ENCODE measurements around the gene TERT.
A peak's percentile ranks its signal among the peaks of the same experiment; 100 is the strongest.
"Not testable (repeated sequence)": the region's sequence is repeated elsewhere in the genome, so short reads cannot be mapped to it uniquely, and the experiment has no call there.

TERT gene

DNA sequence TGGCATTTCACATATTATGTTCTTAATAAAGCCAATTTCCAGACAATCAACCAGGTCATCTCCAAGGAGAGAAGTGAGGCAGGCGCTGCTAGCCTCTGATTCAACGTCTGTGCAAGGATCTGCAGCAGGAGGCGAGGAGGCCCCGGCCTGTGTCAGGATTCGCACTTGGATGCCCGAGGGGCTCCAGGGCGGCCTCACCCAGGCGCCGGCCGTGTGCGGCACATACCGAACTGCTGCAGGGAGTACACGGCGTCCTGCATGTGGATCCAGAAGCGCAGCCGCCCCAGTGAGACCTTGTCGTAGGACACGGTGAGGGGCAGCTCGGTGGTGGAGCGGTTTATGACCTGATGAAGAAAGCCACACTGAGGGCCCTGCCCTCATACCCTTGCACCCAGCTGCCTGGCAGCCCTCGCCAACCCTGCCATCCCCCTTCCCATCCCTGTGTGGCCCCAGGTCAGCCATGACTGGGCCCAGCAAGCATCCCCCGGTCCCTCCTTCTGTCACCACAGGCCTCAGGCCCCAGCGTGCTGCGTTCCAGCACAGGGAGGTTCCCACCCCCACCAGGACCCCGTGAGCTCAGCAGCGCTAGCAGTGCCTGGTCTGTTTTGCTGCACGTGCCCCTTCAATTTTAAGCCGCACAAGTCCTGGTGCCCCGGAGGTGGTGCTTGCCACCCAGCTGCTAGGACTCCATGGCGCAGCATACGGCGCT is 40.1 kb upstream of the TERT start:
- Mint-ChIP-seq H3K4me1 (no peaks in the 10 kb centered on the region), H3K36me3 (peaks cover 90% of the 10 kb centered on the region), H3K4me3 (no peak overlapping the region), H3K27ac (no peak overlapping the region), H3K9me3 (no peaks in the 10 kb centered on the region)
- no peak for ATAC-seq
- no peak for DNase-seq (ENCODE audit: low spot score in 2 of 2)

DNA sequence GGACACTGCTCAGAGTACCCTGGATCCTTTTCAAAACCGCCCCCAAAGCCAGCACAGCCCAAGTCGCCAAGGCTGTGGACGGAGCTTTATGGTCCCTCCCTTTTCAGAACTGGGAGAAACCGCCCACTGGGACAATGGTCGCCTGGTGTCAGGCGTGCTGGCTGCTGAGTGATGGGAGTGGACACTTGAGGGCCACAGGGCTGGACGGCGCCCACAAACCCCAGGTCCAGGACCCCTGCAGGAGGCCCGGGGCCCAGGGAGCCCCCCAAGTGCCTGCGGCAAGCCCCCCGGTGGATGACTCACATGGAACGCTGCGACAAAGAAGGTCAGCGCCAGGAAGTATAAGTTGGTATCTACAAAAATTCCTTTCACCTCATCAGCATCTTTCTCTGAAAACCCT is 39.1 kb upstream of the TERT start:
- Mint-ChIP-seq H3K4me1 (peaks cover under 1% of the 10 kb centered on the region), H3K27ac (no peak overlapping the region), H3K36me3 (peaks cover 86% of the 10 kb centered on the region), H3K9me3 (no peaks in the 10 kb centered on the region), H3K4me3 (no peak overlapping the region)
- no peak for DNase-seq (ENCODE audit: low spot score in 2 of 2)
- no peak for ATAC-seq

DNA sequence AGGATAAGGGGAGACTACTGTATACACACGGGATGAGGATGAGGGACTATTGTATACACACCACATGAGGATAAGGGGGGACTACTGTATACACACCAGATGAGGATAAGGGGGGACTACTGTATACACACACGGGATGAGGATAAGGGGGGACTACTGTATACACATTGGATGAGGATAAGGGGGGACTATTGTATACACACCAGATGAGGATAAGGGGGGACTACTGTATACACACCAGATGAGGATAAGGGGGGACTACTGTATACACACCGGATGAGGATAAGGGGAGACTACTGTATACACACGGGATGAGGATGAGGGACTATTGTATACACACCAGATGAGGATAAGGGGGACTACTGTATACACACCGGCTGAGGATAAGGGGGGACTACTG is 38.4 kb upstream of the TERT start:
- ATAC-seq; H3K4me1 Mint-ChIP-seq; H3K27ac Mint-ChIP-seq; DNase-seq (ENCODE audit: low spot score in 2 of 2); H3K4me3 Mint-ChIP-seq; H3K9me3 Mint-ChIP-seq: not testable (repeated sequence)
- H3K36me3 Mint-ChIP-seq: peaks cover 79% of the 10 kb centered on the region

DNA sequence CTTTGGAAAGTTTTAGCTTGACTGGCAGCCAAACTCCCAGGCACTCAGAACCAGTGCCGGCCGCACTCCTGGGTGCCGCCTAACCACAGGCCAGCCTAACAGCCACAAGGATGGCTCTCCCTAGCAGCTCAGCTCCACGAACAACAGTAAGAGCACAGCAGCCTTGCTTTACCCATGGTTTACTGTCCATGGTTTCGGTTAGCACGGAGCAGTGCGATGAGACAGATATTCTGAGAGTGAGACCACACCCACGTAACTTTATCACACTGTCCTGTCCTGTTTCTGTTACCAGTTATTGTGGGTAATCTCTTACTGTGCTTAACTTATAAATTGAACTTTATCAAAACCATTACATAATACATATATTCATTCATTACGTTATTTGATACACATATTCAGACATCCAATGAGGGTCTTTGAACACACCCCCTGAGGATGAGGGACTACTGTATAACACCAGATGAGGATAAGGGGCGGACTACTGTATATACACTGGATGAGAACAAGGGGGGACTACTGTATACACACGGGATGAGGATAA is 37.7 kb upstream of the TERT start:
- Mint-ChIP-seq H3K4me3 (no peak overlapping the region), H3K36me3 (peaks cover 74% of the 10 kb centered on the region), H3K4me1 (peaks cover 9% of the 10 kb centered on the region), H3K27ac (no peak overlapping the region), H3K9me3 (no peaks in the 10 kb centered on the region)
- DNase-seq (ENCODE audit: low spot score in 2 of 2) (no peak), ATAC-seq (peak; percentile 66)

DNA sequence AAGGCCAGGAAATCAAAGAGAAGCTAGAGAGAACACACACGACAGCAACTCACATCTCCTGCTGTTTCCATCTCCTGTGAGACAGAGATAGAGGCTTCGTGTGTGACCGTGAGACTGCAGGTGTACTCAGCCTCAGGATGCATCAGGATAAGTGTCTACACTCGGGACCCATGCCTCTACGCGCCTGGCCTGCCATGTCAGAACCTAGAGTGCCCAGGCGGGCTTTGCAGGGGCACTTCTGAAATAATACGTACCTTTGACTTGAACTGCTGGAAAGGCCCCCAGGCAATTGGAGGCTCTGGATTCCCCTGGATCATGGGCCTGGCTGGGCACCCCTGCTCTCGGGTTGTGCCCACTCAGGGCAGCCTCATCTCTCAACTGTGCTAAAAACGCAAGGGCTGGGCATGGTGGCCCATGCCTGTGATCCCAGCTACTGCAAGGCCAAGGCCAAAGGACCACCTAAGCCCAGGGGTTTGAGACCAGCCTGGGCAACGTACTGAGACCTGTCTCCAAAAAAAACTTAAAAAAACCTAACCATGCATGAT is 37.1 kb upstream of the TERT start:
- peaks cover 15% of the 10 kb centered on the region for H3K4me1 Mint-ChIP-seq

DNA sequence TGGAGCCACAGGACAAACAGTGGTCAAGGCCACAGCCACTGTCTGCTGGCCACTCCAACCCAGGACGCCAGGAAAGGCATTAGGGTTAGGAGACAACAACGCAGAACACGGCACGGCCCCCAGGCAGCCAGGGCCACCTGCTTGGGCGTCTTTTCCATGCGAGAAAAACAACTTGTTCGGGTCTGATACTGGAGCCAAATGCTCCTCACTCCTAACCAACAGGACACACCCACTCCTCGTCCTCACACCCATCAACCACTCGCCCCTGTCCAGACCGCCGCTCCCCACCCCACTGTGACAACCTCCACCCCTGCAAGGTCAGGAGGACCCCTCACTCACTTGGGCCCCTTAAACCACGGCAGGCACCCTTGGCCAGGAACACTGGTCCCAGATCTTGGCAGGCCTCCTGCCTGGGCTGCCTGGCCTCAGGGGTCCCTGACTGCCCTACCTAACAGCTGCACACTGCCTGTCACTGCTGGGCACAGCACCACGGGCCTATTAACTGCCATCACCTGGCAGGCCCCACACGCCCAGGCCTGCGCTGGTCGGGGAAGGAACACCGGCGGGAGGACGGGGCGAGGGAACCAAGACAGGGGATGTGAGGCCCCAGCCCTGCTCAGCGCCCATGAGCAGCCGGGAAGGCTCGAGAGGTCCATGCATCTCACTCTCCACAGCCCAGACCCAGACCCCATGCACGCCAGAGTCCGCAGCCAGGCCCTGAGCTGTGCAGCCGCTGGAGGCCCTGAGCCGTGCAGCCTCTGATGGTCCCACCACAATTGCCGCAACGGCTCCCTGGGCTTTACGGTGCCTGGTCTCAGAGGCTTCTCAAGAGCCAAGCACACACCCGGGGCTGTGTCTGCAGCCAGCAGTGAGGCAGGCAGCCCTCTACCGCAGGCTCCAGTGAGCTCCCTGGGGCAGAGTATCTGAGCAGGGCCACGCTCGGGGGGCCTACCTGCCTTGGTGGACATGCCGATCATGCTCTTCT is 36.3 kb upstream of the TERT start:
- Mint-ChIP-seq H3K27ac (peak overlapping the region; percentile 10), H3K4me1 (peaks cover 23% of the 10 kb centered on the region), H3K9me3 (no peaks in the 10 kb centered on the region), H3K36me3 (peaks cover 71% of the 10 kb centered on the region), H3K4me3 (no peak overlapping the region)
- no peak for DNase-seq (ENCODE audit: low spot score in 2 of 2)
- ATAC-seq: peak; percentile 20

More for the DNA sequence above, 37.1 kb upstream of the TERT start:
- Mint-ChIP-seq H3K36me3 (peaks cover 71% of the 10 kb centered on the region), H3K4me3 (no peak overlapping the region), H3K9me3 (no peaks in the 10 kb centered on the region), H3K27ac (no peak overlapping the region)
- DNase-seq (ENCODE audit: low spot score in 2 of 2) (no peak), ATAC-seq (peak; percentile 18)

DNA sequence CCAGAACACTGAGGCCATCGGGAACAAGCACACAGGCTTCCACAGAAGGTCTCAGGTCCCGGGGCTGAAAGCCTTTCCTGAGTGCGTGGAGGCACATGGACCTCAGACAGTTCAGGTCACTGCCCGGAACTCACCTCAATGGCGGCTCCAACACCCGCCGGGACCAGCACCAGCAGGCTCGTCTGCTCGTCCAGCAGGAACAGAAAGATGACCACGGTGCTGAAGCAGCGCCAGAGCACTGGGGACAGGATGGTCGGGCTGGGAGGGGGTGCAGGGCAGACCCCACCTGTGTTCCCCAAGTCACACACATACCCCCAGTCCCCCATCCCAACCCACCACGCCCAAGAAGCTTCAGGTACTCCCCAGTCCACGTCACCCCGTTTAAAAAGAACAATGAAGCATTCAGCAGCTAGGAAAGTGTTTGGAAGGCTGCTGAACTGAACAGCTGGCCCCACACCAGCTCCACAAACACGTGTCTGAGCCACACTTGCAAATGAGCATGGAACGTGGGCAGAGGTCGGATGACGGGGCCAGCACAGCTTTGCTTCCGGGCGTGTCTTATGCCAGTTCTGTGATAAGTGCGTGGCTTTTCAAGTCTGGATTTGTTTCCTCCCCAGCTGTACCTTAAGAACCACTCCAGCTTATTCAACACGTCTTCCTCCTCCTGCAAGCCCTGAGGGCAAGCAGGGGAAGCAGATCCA is 35.4 kb upstream of the TERT start:
- H3K27ac Mint-ChIP-seq: no peak overlapping the region
- no peak overlapping the region for H3K4me3 Mint-ChIP-seq
- ATAC-seq: no peak
- peaks cover 71% of the 10 kb centered on the region for H3K36me3 Mint-ChIP-seq
- DNase-seq (ENCODE audit: low spot score in 2 of 2): no peak
- H3K4me1 Mint-ChIP-seq: peaks cover 26% of the 10 kb centered on the region
- H3K9me3 Mint-ChIP-seq: no peaks in the 10 kb centered on the region

DNA sequence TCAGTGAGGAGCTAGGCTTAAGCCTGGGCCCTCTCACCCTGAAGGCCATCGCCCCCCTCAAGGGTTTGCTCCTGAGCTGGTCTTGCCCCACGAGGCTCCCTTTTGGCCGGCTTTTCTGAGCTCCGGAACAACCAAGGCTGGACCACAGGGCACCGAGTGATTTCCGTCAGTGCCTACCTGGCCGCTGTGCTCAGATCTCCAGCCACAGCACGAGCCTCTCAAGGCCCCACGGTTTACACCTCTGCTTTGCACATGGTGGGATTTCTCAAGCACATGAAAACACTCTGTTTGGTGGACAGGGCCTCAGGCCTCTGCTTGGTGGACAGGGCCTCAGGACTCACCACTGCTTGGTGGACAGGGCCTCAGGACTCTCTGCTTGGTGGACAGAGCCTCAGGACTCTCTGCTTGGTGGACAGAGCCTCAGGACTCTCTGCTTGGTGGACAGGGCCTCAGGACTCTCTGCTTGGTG is 34.3 kb upstream of the TERT start:
- Mint-ChIP-seq H3K27ac (peak overlapping the region; percentile 74), H3K4me1 (peaks cover 26% of the 10 kb centered on the region), H3K36me3 (peaks cover 61% of the 10 kb centered on the region), H3K9me3 (no peaks in the 10 kb centered on the region), H3K4me3 (no peak overlapping the region)
- no peak for DNase-seq (ENCODE audit: low spot score in 2 of 2)
- ATAC-seq: no peak

DNA sequence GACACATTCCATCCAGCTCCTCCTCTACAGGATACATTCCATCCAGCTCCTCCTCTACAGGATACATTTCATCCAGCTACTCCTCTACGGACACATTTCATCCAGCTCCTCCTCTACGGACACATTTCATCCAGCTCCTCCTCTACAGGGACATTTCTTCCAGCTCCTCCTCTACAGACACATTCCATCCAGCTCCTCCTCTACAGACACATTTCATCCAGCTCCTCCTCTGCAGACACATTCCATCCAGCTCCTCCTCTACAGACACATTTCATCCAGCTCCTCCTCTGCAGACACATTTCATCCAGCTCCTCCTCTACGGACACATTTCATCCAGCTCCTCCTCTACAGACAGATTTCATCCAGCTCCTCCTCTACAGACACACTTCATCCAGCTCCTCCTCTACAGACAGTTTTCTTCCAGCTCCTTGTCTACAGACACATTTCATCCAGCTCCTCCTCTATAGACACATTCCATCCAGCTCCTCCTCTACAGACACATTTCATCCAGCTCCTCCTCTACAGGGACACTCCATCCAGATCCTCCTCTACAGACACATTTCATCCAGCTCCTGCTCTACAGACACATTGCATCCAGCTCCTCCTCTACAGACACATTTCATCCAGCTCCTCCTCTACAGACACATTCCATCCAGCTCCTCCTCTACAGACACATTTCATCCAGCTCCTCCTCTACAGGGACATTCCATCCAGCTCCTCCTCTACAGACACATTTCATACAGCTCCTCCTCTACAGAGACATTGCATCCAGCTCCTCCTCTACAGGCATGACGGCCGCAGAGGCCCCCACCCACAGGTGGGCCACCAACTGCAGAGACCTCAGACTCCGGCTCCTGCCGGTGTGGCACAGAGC is 33.6 kb upstream of the TERT start:
- ATAC-seq; DNase-seq (ENCODE audit: low spot score in 2 of 2); H3K4me3 Mint-ChIP-seq; H3K9me3 Mint-ChIP-seq: not testable (repeated sequence)
- Mint-ChIP-seq H3K4me1 (peaks cover 26% of the 10 kb centered on the region), H3K27ac (peak overlapping the region; percentile 74), H3K36me3 (peaks cover 61% of the 10 kb centered on the region)

DNA sequence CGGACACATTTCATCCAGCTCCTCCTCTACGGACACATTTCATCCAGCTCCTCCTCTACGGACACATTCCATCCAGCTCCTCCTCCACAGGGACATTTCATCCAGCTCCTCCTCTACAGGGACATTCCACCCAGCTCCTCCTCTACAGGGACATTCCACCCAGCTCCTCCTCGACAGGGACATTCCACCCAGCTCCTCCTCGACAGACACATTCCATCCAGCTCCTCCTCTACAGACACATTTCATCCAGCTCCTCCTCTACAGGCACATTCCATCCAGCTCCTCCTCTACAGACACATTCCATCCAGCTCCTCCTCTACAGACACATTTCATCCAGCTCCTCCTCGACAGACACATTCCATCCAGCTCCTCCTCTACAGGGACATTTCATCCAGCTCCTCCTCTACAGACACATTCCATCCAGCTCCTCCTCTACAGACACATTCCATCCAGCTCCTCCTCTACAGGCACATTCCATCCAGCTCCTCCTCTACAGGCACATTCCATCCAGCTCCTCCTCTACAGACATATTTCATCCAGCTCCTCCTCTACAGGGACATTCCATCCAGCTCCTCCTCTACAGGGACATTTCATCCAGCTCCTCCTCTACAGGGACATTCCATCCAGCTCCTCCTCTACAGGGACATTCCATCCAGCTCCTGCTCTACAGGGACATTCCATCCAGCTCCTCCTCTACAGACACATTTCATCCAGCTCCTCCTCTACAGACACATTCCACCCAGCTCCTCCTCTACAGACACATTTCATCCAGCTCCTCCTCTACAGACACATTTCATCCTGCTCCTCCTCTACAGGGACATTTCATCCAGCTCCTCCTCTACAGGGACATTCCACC is 32.3 kb upstream of the TERT start:
- peaks cover 51% of the 10 kb centered on the region for H3K36me3 Mint-ChIP-seq
- not testable (repeated sequence) for ATAC-seq; DNase-seq (ENCODE audit: low spot score in 2 of 2); H3K9me3 Mint-ChIP-seq; H3K4me3 Mint-ChIP-seq
- H3K27ac Mint-ChIP-seq: peak overlapping the region; percentile 74
- H3K4me1 Mint-ChIP-seq: peaks cover 26% of the 10 kb centered on the region

DNA sequence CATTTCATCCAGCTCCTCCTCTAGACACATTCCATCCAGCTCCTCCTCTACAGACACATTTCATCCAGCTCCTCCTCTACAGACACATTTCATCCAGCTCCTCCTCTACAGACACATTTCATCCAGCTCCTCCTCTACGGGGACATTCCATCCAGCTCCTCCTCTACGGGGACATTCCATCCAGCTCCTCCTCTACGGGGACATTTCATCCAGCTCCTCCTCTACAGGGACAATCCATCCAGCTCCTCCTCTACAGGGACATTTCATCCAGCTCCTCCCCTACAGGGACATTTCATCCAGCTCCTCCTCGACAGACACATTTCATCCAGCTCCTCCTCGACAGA is 31.6 kb upstream of the TERT start:
- ATAC-seq: not testable (repeated sequence)

DNA sequence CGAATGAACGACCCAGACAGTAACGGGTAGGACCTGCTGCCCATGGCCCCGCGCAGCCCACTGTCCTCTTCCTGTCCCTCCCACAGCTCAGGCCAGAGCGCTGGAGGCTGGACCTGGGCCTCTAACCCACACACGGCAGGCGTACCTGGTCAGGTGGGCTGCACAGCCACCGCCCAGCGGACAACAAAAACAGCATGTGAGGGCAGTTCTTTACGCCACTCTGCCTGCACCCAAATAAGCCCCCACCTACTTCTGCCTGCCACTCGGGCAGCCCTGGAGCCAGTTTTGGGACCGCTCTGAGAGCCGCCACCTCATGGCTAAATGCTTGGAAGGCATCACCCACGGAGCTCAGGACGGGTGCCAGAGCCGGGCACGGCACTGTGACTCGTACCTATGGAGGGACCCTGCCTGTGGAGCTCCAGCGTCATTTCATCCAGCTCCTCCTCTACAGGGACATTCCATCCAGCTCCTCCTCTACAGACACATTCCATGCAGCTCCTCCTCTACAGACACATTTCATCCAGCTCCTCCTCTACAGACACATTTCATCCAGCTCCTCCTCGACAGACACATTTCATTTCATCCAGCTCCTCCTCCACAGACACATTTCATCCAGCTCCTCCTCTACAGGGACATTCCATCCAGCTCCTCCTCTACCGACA is 31.1 kb upstream of the TERT start:
- Mint-ChIP-seq H3K36me3 (peaks cover 51% of the 10 kb centered on the region), H3K4me1 (peaks cover 26% of the 10 kb centered on the region), H3K4me3 (no peak overlapping the region), H3K9me3 (no peaks in the 10 kb centered on the region), H3K27ac (peak overlapping the region; percentile 74)
- DNase-seq (ENCODE audit: low spot score in 2 of 2) (no peak), ATAC-seq (no peak)

More for the DNA sequence above, 31.6 kb upstream of the TERT start:
- H3K9me3 Mint-ChIP-seq; DNase-seq (ENCODE audit: low spot score in 2 of 2); H3K4me3 Mint-ChIP-seq: not testable (repeated sequence)
- H3K36me3 Mint-ChIP-seq: peaks cover 52% of the 10 kb centered on the region
- peaks cover 26% of the 10 kb centered on the region for H3K4me1 Mint-ChIP-seq
- peak overlapping the region; percentile 74 for H3K27ac Mint-ChIP-seq

DNA sequence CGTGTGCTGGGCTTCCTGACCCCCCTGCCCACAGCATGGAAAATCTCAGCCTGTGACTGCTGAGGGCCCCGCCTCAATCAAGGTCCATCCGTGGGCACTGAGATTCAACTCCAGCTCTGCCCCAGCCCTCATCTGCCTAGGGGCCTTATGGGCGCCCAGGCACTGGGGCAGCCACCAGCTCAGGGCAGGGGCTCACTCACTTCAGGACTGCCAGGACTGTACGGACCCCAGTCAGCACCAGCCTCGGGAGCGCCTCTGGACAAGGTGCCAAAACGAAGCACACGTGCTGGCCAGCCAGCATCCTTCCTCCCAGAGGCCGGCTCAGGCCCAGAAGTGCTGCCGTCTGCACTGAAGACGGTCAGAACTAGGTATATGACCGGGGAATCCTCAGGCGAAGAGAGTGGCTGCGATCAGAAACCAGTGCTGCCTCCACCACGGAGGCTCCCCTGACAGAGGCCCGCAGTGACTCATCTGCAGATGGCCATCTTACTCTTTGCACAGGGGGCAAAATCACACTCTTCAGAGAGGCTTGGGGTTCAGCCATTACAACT is 30.4 kb upstream of the TERT start:
- Mint-ChIP-seq H3K9me3 (no peaks in the 10 kb centered on the region), H3K4me3 (no peak overlapping the region), H3K27ac (no peak overlapping the region), H3K36me3 (peaks cover 48% of the 10 kb centered on the region), H3K4me1 (peaks cover 26% of the 10 kb centered on the region)
- ATAC-seq (no peak), DNase-seq (ENCODE audit: low spot score in 2 of 2) (no peak)
